Muscle layer of colon (tissue), 2 donors: ENCODE data around the gene CIRBP.
A peak's percentile ranks its signal among the peaks of the same experiment; 100 is the strongest.

Experiments
- H3K27ac ChIP-seq: one replicate; pipeline ENCODE4 v1.7.0; 2013; ENCODE audit warnings: low read depth, mild to moderate bottlenecking, low read length, moderate library complexity
- H3K27me3 ChIP-seq, 2 donors: one replicate each; pipeline ENCODE4 v1.7.0; 2013; ENCODE audit warnings: low read length in 2 of 2, mild to moderate bottlenecking in 2 of 2; ENCODE audit not compliant: insufficient read depth in 2 of 2, control insufficient read depth in 1 of 2
- H3K36me3 ChIP-seq: one replicate; pipeline ENCODE4 v1.7.0; 2013; ENCODE audit warnings: mild to moderate bottlenecking, low read length; ENCODE audit not compliant: insufficient read depth
- H3K4me1 ChIP-seq: one replicate; pipeline ENCODE4 v1.7.0; 2013; ENCODE audit warnings: mild to moderate bottlenecking, low read length; ENCODE audit not compliant: insufficient read depth
- H3K4me3 ChIP-seq, 2 donors: one replicate each; pipeline ENCODE4 v1.7.0; 2013; ENCODE audit warnings: low read length in 2 of 2, low read depth in 1 of 2, mild to moderate bottlenecking in 1 of 2, moderate library complexity in 1 of 2
- H3K9ac ChIP-seq: one replicate; pipeline ENCODE4 v1.7.0; 2013; ENCODE audit warnings: low read length
- H3K9me3 ChIP-seq: one replicate; pipeline ENCODE4 v1.7.0; 2013; ENCODE audit warnings: mild to moderate bottlenecking, low read length
- donor health status: abdominal sarcoma.
- donor health status: Adenocarcinoma of cecum.

CIRBP gene

DNA sequence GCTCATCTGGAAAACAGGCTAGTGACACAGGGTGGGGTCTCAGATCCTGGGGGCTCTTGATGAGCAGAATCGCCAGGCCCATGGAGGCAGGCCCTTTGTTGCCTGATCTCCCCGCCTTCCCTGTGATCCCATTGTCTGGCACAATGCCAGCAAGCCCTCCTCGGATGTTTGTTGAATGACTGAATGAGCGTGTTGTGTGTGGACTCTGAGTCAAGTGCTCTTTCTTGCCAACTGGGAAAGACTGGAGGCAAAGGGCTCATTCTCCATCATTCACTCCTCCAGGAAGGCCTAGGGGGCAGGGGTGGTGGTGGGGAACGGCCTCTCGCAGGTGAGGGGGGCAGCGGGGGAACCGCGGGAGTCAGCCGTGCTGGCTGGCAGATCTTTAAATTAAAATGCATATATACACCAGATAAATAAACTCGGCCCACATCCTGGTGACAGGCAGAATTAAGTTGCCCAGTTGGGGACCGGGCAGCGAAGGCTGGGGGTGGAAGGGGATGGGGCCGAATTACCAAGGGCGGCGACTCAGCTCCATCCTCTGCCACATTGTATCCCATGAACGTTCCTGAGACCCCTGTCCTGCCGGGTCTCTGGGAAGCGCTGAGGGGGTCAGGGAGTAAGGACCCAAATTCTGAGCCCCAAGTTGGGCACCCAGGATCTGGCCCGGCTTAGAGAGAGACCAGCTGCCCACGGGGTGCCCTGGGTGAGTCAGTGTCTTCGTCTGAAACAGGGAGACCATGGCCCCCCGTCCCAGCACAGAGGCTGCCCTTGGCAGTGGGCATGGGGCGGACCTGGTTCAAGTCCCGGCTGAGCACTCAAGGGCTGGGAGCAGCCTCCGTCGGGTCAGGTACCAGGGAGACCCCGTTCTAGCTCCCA, 41.1 kb downstream of the CIRBP start:
- Histone ChIP-seq H3K36me3 (no peaks in the 10 kb centered on the region), H3K4me1 (no peaks in the 10 kb centered on the region)

DNA sequence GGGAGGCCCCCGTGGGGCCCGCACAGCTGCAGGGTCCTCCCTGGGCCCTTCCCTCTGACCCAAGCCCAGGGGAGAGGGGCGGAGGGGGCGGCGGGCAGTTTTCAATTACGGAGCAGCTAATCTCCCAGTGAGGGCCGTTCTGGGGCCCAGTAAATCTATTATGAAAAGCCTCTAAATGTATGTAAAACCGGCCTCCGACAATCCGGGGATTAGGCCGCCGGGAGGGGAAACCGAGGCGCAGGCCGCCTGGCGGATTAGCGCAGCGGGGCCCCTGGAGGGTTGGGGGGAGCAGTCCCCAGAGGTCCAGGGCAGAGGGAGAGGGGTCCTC, 41.7 kb downstream of the CIRBP start:
- H3K4me3 ChIP-seq, result no peak overlapping the region
- no peaks in the 10 kb centered on the region for H3K36me3 ChIP-seq
- peaks cover 5 to 44% of the 10 kb centered on the region in 2 donors for H3K27me3 ChIP-seq
- H3K9me3 ChIP-seq, result no peaks in the 10 kb centered on the region
- no peaks in the 10 kb centered on the region for H3K4me1 ChIP-seq
- no peak overlapping the region for H3K9ac ChIP-seq
- no peak overlapping the region for H3K27ac ChIP-seq

More for the DNA sequence above, 41.1 kb downstream of the CIRBP start:
- no peak overlapping the region for H3K4me3 ChIP-seq
- peaks cover 5 to 38% of the 10 kb centered on the region in 2 donors for H3K27me3 ChIP-seq
- no peaks in the 10 kb centered on the region for H3K9me3 ChIP-seq
- H3K27ac ChIP-seq, result no peak overlapping the region
- no peak overlapping the region for H3K9ac ChIP-seq

DNA sequence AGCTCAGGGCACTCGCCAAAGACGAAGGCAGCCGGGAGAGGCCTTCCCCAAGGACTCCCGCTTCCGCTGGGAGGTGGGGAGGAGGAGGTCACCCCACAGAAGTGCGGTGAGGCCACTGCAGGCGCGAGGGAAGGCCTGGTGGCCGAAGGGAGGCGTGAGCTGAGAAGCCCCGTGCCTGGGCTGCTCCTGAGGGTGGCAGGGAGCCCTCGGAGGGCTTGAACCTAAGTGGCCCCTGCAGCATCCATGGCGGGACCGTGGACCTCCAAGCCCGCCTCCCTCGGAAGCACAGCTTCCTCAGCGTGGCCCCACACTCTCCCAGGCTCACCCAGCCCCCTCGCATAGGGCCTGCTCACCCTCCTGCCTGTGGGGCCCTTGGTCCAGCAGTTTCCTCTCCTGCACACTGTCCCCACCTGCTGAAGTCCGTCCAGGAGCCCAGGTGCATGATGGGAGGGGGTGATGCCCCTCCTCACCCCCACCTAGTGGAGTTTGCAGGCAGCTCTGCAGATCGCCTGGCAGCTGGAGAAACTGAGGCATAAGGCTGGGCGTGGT, 42.5 kb downstream of the CIRBP start:
- no peaks in the 10 kb centered on the region for H3K9me3 ChIP-seq
- peaks cover 12 to 52% of the 10 kb centered on the region in 2 donors for H3K27me3 ChIP-seq
- H3K4me1 ChIP-seq, result no peaks in the 10 kb centered on the region
- no peak overlapping the region for H3K9ac ChIP-seq
- H3K36me3 ChIP-seq, result no peaks in the 10 kb centered on the region
- no peak overlapping the region for H3K4me3 ChIP-seq
- no peak overlapping the region for H3K27ac ChIP-seq

DNA sequence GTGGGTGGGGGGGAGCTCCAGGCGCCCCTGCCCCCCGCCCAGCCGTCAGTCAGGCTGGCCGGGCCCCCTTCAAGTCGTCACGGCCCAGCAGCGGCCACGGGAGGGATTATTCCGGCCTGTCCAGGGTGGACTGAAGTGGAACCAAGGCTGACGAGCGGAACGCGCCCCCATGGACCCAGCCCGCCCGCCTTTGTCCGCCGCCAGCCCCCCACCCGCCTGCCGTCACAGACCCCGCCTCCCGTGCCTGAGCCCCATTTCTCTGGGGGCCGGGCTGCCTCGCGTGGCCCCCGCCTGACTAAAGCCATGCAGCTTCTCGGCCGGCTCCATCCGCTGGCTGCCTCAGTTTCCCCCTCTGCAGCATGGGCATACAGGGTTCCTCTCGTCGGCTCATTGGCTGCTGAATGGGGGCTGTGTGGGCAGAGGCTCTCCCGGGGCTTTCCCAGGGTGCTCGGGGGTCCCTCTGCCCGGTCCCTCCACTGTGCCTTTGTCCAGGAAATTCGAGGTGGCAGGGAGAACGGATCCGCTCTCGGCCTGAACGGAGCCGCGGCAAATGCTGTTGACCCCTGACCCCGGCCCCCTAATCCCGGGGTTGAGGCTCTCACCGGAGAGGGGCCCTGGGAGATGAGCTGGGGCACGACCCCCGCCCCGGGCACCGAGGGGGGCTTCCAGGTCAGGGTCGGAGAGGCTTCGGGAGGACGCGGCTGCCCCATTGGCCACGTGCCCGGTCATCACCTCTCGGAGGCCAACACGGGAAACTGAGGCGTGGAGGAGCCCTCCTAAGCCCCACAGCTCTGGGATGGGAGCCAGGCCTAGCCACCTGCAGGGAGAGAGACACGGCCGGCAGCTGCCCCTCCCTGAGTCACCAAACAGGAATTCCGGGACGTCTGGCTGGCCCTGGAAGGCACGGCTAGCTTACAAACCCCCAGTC, 43.9 kb downstream of the CIRBP start:
- H3K9me3 ChIP-seq, result no peaks in the 10 kb centered on the region
- no peaks in the 10 kb centered on the region for H3K36me3 ChIP-seq
- H3K4me3 ChIP-seq, result no peak overlapping the region
- no peak overlapping the region for H3K9ac ChIP-seq
- no peaks in the 10 kb centered on the region for H3K4me1 ChIP-seq
- H3K27ac ChIP-seq, result no peak overlapping the region
- peaks cover 14 to 61% of the 10 kb centered on the region in 2 donors for H3K27me3 ChIP-seq

DNA sequence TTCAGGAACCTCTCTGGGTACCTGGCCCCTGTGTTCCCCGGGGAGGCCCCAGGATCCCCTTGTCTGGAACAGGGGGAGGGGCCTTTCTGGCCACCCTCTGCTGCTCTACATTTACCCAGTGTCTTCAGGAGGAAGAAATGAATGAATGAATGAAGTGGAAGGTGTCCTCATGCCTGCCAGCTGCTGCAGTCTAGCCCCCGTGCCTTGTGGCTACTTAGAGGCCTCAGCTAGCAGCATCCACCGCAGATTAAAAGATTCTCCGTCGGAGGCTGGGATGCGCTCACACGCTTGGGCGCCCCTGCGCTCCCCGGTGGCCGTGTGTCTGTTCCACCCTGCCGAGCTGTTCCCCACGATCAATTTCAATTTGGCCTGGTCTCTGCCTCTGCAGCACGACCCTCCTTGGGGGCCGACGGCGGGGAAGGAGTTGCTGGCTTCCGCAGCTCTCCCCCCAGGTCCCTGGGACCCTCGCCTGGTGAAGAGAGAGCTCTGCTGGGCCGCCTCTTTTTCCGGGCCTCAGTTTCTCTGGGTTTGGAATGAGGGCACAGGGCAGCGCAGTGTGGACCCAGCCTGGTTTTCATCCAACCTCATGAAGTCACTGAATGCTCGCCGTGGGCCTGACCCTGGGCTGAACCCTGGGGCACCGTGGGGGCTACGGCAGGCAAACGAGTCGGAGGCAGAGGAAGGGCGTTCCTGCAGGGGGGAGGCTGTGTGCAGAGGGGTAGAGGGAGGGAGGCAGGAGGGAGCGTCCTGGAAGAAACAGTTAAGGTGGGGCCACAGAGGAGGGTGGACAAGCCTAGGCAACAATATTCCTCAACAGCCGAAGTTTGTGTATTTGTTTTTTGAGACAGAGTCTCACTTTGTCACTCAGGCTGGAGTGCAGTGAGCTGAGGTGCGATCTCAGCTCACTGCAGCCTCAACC, 44.8 kb downstream of the CIRBP start:
- Histone ChIP-seq H3K36me3 (no peaks in the 10 kb centered on the region), H3K27ac (no peak overlapping the region), H3K4me1 (no peaks in the 10 kb centered on the region), H3K4me3 (no peak overlapping the region), H3K27me3 (peaks cover 14 to 67% of the 10 kb centered on the region in 2 donors), H3K9ac (no peak overlapping the region), H3K9me3 (no peaks in the 10 kb centered on the region)

DNA sequence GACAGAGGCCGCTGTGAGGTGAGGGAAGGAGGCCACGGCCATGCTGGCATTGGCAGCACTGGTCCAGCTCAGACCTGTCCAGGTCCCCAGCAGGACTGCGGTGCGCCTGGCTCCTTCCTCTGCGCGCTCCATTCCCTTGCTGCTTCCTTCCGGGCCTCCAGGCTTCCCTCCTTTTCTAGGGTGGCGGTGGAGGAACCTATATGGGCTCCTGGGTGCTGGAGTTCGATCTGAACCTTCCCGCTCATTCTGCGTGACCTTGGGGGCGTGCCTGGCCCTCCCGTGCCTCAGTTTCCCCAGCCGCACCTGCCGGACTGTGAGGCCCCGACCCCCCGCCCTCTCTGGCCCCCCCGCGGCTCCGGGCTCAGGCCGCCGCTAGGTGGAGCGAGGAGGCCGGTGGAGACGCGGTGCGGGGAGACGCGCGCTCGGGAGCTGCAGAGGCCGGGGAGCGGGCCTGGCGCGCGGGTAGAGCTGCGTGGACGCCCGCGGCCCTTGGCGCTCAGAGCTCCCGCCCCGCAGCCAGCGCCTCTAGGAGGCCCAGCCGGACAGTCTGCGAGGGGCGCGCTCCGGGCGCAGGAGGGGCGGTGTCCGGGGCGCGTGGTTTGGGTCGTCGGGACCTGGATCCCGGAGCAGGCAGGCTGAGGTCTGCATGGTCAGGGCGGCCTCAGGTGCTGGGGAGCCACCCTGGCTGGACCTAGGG, 46.5 kb downstream of the CIRBP start:
- Histone ChIP-seq H3K36me3 (no peaks in the 10 kb centered on the region), H3K9me3 (no peaks in the 10 kb centered on the region), H3K4me1 (no peaks in the 10 kb centered on the region), H3K27me3 (peaks cover 9 to 57% of the 10 kb centered on the region in 2 donors), H3K27ac (no peak overlapping the region), H3K4me3 (peak overlapping the region in 1 of 2 donors; percentile 32), H3K9ac (no peak overlapping the region)

DNA sequence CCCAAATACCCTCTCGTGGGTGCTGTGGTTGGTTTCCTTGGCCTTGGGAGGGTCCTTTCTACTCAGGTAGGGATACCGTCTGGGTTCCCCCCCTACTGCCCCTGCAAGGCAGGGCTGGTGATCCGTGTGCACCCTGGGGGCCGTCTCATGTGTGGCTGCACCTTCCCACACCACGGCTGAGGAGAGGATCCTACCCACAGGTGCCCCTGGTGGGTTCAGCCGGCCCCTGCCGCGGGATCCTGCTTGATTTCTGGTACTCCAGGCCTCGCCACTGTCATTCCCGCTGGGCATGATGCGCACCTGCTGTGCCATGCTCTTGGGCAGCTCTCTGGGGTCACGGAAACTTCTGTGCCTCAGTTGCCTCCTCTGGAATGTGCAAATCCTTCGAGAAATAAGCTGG, 47.3 kb downstream of the CIRBP start:
- H3K27ac ChIP-seq, result no peak overlapping the region
- H3K9me3 ChIP-seq, result no peaks in the 10 kb centered on the region
- H3K27me3 ChIP-seq, result peaks cover 9 to 54% of the 10 kb centered on the region in 2 donors
- H3K9ac ChIP-seq, result no peak overlapping the region
- no peak overlapping the region for H3K4me3 ChIP-seq
- no peaks in the 10 kb centered on the region for H3K36me3 ChIP-seq
- H3K4me1 ChIP-seq, result no peaks in the 10 kb centered on the region

DNA sequence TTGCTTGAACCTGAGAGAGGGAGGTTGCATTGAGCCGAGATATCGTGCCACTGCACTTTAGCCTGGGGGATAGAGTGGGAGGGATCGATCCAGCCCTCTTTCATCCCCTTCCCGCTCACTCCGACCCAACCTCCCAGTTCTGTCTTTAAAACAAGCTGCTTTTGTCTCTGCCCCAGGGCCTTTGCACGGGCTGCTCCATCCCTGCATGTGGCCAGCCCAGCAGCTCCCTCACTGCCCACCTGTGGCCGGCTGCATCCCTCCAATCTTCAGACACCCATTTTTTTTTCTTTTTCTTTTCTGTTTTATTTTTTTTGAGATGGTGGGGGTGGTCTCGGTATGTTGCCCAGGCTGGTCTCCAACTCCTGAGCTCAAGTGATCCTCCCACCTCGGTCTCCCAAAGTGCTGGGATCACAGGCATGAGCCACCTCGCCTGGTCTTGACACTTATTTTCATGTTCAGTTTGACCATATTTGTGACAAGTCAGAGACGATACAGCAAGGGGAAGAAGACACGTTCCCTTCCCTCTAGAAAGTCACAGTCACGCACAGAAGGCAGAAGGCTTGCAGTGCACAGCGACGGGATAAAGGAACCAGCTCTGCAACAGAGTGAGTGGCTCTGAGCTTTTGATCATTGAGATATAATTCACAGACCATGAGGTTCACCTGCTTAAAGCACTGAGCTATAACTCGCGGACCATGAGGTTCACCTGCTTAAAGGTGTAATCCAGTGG, 48.3 kb downstream of the CIRBP start:
- no peaks in the 10 kb centered on the region for H3K9me3 ChIP-seq
- no peak overlapping the region for H3K27ac ChIP-seq
- no peak overlapping the region for H3K9ac ChIP-seq
- no peaks in the 10 kb centered on the region for H3K4me1 ChIP-seq
- H3K27me3 ChIP-seq, result peaks cover 9 to 50% of the 10 kb centered on the region in 2 donors
- no peaks in the 10 kb centered on the region for H3K36me3 ChIP-seq
- no peak overlapping the region for H3K4me3 ChIP-seq

DNA sequence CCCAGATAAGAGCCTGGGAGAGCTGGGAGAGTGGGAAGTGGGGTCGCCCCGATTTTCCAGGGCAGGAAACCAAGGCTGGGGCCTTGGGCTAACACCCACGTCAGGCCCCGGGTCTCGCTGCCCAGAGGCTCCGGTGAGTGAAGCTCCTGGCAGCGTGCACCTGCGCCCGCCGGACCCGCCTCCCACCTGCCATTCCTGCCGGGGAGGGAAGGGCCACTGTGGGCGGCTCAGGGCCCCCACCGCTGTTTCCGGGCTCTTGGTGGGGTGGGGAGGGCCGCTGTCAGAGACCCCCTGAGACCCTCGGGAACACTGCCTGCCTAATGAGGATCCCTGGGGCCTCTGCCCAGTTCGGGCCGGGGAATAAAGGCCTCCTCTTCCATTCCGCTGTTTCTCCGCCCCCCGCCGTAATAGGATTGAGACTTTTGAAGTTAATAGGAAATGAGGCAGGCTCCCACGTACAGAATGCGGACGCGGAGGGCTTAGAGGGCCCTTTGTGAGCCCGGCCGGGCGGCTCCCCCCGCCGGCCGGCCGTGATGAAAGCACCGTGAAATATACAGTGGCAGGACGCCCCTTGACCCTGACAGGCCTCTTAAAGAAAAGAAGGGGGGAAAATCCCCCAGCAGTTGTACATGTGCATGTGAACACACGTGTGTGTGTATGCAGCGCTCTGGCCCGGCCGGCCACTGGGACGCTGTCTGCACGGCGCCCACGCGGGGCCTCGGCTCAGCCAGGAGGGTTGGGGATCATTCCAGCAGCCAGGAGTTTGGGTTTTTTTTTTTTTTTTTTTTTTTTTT, 49.7 kb downstream of the CIRBP start:
- H3K36me3 ChIP-seq, result no peaks in the 10 kb centered on the region
- no peak overlapping the region for H3K4me3 ChIP-seq
- H3K27ac ChIP-seq, result no peak overlapping the region
- H3K9me3 ChIP-seq, result no peaks in the 10 kb centered on the region
- H3K27me3 ChIP-seq, result peaks cover 9 to 53% of the 10 kb centered on the region in 2 donors
- no peaks in the 10 kb centered on the region for H3K4me1 ChIP-seq
- H3K9ac ChIP-seq, result no peak overlapping the region
